Mammary epithelial cell (primary cell): ENCODE results near the gene LRIT1.

Experiments used
- EZH2 ChIP-seq: IDR thresholded peaks from 2 replicates; pipeline ENCODE4 v1.6.1; 2012; ENCODE audit warnings: low read length, inconsistent platforms, borderline replicate concordance
- TF ChIP-seq, protein P1 (sequence below), 2 donors: IDR thresholded peaks in 1 of 2; conservative IDR thresholded peaks in 1 of 2; 2 replicates each; pipeline ENCODE4 v1.5.1; 2011 to 2012; ENCODE audit warnings: inconsistent platforms in 2 of 2, low read length in 2 of 2, mild to moderate bottlenecking in 2 of 2, control low read depth in 1 of 2, low read depth in 1 of 2; ENCODE audit not compliant: insufficient read depth in 1 of 2; ENCODE audit errors: extremely low read depth in 1 of 2

DNA sequence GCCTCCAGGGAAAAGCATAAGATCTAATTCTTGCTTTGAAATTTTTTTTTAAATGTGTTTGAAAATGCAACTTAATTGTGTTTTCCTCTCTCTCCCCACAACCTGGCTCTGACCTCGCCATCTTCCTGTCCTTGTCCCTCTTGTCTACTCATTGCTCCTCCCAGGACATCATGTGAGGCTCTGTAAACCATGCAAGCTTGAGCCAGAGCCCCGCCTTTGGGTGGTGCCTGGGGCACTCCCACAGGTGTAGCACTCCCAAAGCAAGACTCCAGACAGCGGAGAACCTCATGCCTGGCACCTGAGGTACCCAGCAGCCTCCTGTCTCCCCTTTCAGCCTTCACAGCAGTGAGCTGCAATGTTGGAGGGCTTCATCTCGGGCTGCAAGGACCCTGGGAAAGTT lies 56.8 kb downstream of the LRIT1 start:
- TF ChIP-seq, protein P1, sequence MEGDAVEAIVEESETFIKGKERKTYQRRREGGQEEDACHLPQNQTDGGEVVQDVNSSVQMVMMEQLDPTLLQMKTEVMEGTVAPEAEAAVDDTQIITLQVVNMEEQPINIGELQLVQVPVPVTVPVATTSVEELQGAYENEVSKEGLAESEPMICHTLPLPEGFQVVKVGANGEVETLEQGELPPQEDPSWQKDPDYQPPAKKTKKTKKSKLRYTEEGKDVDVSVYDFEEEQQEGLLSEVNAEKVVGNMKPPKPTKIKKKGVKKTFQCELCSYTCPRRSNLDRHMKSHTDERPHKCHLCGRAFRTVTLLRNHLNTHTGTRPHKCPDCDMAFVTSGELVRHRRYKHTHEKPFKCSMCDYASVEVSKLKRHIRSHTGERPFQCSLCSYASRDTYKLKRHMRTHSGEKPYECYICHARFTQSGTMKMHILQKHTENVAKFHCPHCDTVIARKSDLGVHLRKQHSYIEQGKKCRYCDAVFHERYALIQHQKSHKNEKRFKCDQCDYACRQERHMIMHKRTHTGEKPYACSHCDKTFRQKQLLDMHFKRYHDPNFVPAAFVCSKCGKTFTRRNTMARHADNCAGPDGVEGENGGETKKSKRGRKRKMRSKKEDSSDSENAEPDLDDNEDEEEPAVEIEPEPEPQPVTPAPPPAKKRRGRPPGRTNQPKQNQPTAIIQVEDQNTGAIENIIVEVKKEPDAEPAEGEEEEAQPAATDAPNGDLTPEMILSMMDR (conservative IDR thresholded peaks at IDR 0.05 in 1 of 2, IDR thresholded peaks at IDR 0.05 in 1 of 2; ENCODE audit: extremely low read depth in 1 of 2, insufficient read depth in 1 of 2, low read depth in 1 of 2, low read length in 2 of 2): no peak
- TF ChIP-seq EZH2: no peak
